Measurements from ENCODE around the gene SHB. TPM values are rescaled to one million over a fixed set of nuclear protein-coding genes. Genes with fewer than 3 reads are reported as not detected.

SHB gene
- total RNA-seq, 1 donor from 2014 or later, result 18.5 TPM

DNA sequence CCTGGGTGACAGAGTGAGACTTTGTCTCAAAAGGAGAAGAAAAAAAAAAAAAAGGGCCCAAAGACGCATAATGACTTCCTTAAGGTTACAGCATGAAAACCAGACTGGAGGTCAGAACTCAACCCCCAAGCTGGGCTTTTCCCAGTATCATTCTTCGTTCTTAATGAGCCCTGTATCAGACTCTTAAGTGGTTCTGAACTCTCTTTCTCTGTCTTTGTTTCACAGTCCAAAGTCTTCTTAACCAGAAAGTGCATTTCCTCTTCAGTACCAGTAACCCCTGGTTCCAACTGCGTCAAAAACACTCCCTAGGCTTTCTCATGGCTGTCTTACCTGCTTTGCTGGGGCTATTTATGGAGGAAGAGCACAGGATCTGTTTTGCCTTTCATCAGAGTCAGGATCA, 38.4 kb upstream of the SHB start:
- no peak overlapping the region for H3K4me3 Mint-ChIP-seq (ENCODE audit: unreplicated experiment)
- H3K36me3 Mint-ChIP-seq (ENCODE audit: low read depth, unreplicated experiment), result peaks cover 3% of the 10 kb centered on the region

DNA sequence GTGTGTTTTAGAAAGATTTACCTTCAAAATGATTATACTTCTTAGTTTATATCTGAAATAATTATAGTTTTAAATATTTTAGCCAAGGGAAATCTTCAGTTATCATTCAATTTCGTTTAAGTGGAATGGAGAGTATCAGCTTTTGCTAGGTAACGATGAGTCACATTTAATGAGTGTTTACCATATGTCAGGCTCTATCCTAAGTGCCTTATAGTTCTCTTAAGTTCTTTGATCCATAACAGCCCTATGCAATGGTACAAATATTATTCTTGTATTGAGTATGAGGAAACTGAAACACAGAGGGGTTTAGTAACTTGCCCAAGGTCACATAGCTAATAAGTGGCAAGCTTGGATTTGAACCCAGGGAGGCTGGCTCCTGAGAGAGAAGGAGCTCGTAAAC, 37.5 kb upstream of the SHB start:
- H3K27me3 Mint-ChIP-seq (ENCODE audit: unreplicated experiment), result peaks cover 3% of the 10 kb centered on the region
- no peaks in the 10 kb centered on the region for H3K9me3 Mint-ChIP-seq (ENCODE audit: unreplicated experiment)
- DNase-seq (ENCODE audit: low spot score), result no peak
- no peaks in the 10 kb centered on the region for H3K4me1 Mint-ChIP-seq (ENCODE audit: unreplicated experiment)
- peaks cover 3% of the 10 kb centered on the region for H3K36me3 Mint-ChIP-seq (ENCODE audit: low read depth, unreplicated experiment)
- no peak overlapping the region for H3K27ac Mint-ChIP-seq (ENCODE audit: unreplicated experiment)
- no peak overlapping the region for H3K4me3 Mint-ChIP-seq (ENCODE audit: unreplicated experiment)
- TF ChIP-seq, protein P1, sequence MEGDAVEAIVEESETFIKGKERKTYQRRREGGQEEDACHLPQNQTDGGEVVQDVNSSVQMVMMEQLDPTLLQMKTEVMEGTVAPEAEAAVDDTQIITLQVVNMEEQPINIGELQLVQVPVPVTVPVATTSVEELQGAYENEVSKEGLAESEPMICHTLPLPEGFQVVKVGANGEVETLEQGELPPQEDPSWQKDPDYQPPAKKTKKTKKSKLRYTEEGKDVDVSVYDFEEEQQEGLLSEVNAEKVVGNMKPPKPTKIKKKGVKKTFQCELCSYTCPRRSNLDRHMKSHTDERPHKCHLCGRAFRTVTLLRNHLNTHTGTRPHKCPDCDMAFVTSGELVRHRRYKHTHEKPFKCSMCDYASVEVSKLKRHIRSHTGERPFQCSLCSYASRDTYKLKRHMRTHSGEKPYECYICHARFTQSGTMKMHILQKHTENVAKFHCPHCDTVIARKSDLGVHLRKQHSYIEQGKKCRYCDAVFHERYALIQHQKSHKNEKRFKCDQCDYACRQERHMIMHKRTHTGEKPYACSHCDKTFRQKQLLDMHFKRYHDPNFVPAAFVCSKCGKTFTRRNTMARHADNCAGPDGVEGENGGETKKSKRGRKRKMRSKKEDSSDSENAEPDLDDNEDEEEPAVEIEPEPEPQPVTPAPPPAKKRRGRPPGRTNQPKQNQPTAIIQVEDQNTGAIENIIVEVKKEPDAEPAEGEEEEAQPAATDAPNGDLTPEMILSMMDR (IDR thresholded peaks at IDR 0.05; ENCODE audit: unreplicated experiment), result no peak

More for the DNA sequence above, 38.4 kb upstream of the SHB start:
- no peak for DNase-seq (ENCODE audit: low spot score)
- Mint-ChIP-seq H3K27me3 (ENCODE audit: unreplicated experiment) (peaks cover 3% of the 10 kb centered on the region), H3K9me3 (ENCODE audit: unreplicated experiment) (no peaks in the 10 kb centered on the region), H3K27ac (ENCODE audit: unreplicated experiment) (no peak overlapping the region), H3K4me1 (ENCODE audit: unreplicated experiment) (no peaks in the 10 kb centered on the region)
- TF ChIP-seq, protein P1 (IDR thresholded peaks at IDR 0.05; ENCODE audit: unreplicated experiment), result no peak

DNA sequence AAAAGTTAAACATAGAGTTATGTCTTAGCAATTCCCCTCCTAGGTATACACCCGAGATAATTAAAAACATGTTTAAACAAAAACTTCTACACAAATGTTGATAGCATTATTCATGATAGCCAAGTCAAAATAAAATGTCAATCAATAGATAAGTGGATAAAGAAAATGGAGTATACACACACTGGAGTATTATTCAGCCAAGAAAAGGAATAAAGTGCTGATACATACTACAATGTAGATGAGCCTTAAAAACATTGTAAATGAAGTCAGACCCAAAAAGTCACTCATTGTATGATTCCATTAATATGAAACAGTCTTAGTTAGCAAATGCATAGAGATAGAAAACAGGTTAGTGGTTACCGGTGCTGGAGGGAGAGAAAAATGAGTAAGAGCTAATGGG, 34.3 kb upstream of the SHB start:
- TF ChIP-seq, protein P1 (IDR thresholded peaks at IDR 0.05; ENCODE audit: unreplicated experiment), result no peak
- H3K27ac Mint-ChIP-seq (ENCODE audit: unreplicated experiment), result no peak overlapping the region
- no peak for DNase-seq (ENCODE audit: low spot score)
- H3K36me3 Mint-ChIP-seq (ENCODE audit: low read depth, unreplicated experiment), result peaks cover 3% of the 10 kb centered on the region
- no peaks in the 10 kb centered on the region for H3K9me3 Mint-ChIP-seq (ENCODE audit: unreplicated experiment)
- H3K4me1 Mint-ChIP-seq (ENCODE audit: unreplicated experiment), result no peaks in the 10 kb centered on the region
- no peak overlapping the region for H3K4me3 Mint-ChIP-seq (ENCODE audit: unreplicated experiment)
- H3K27me3 Mint-ChIP-seq (ENCODE audit: unreplicated experiment), result peaks cover 1% of the 10 kb centered on the region

DNA sequence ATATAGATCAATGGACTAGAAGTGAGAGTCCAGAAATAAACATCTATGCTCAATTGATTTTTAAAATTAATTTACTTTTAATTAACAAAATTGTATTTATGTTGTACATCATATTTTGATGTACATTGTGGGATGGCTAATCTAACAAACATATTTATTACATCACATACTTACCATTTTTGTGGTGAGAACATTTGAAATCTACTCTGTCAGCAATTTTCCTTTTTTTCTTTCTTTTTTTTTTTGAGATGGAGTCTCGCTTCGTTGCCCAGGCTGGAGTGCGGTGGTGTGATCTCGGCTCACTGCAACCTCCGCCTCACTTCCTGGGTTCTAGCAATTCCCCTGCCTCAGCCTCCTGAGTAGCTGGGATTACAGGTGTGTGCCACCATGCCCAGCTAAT, 32.4 kb upstream of the SHB start:
- TF ChIP-seq, protein P1 (IDR thresholded peaks at IDR 0.05; ENCODE audit: unreplicated experiment), result no peak
- Mint-ChIP-seq H3K9me3 (ENCODE audit: unreplicated experiment) (no peaks in the 10 kb centered on the region), H3K4me1 (ENCODE audit: unreplicated experiment) (no peaks in the 10 kb centered on the region), H3K4me3 (ENCODE audit: unreplicated experiment) (no peak overlapping the region), H3K27ac (ENCODE audit: unreplicated experiment) (no peak overlapping the region), H3K27me3 (ENCODE audit: unreplicated experiment) (peaks cover 1% of the 10 kb centered on the region), H3K36me3 (ENCODE audit: low read depth, unreplicated experiment) (no peaks in the 10 kb centered on the region)
- no peak for DNase-seq (ENCODE audit: low spot score)

DNA sequence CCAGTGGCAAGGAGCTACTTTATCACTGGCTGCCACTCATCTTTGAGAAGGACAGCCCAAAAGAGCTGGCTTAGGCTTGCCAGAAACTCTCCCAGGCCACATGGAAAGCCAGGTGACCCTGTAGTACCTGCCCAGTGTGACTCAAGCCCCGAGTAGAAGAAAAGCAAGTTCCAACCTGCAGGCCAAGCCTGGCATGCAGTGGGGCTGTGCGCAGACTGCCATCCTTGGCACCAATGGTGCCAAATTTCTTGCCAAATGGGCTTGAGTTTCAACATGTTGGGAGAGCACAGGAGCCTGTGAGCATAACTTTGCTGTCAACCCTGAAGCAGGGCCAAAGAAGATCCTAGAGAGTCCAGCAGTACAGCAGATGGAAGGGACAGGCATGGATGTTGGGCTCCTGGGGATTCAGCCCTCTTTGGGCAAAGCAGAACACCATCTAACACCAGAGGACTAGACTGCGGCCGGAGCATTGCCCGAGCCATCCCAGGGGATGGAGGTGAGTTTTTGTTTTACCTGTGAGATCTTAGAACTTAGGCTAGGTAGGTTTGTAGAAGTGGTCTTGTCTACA, 27.3 kb upstream of the SHB start:
- Mint-ChIP-seq H3K36me3 (ENCODE audit: low read depth, unreplicated experiment) (no peaks in the 10 kb centered on the region), H3K4me1 (ENCODE audit: unreplicated experiment) (no peaks in the 10 kb centered on the region), H3K27me3 (ENCODE audit: unreplicated experiment) (peaks cover 2% of the 10 kb centered on the region), H3K27ac (ENCODE audit: unreplicated experiment) (no peak overlapping the region), H3K4me3 (ENCODE audit: unreplicated experiment) (no peak overlapping the region), H3K9me3 (ENCODE audit: unreplicated experiment) (no peaks in the 10 kb centered on the region)
- TF ChIP-seq, protein P1 (IDR thresholded peaks at IDR 0.05; ENCODE audit: unreplicated experiment), result no peak
- no peak for DNase-seq (ENCODE audit: low spot score)
